ENCODE results near the gene AP3B2.

The AP3B2 gene

GRCh38 chr15:82710926-82711490 is 1.3 kb upstream of the AP3B2 start:
- TF ChIP-seq, protein P1, sequence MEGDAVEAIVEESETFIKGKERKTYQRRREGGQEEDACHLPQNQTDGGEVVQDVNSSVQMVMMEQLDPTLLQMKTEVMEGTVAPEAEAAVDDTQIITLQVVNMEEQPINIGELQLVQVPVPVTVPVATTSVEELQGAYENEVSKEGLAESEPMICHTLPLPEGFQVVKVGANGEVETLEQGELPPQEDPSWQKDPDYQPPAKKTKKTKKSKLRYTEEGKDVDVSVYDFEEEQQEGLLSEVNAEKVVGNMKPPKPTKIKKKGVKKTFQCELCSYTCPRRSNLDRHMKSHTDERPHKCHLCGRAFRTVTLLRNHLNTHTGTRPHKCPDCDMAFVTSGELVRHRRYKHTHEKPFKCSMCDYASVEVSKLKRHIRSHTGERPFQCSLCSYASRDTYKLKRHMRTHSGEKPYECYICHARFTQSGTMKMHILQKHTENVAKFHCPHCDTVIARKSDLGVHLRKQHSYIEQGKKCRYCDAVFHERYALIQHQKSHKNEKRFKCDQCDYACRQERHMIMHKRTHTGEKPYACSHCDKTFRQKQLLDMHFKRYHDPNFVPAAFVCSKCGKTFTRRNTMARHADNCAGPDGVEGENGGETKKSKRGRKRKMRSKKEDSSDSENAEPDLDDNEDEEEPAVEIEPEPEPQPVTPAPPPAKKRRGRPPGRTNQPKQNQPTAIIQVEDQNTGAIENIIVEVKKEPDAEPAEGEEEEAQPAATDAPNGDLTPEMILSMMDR (IDR thresholded peaks at IDR 0.05): no peak

DNA sequence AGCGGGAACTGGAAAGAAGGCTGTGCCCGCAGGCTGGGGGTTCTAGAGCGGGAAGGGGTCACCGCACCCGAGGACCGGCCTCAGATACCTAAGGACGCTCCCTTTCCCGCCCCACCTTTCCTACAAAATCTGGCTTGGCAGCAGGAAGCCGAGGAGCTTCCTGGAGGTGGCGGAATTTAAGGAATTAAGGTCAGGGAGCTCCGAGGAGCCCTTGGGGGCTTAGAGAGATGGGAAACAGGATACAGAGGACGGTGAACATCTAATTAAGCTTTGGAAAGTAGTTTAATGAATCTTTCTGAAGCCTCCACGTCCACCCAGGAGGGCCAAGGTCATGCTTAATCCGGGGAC is 507 bp upstream of the AP3B2 start:
- TF ChIP-seq, protein P1 (IDR thresholded peaks at IDR 0.05): no peak

DNA sequence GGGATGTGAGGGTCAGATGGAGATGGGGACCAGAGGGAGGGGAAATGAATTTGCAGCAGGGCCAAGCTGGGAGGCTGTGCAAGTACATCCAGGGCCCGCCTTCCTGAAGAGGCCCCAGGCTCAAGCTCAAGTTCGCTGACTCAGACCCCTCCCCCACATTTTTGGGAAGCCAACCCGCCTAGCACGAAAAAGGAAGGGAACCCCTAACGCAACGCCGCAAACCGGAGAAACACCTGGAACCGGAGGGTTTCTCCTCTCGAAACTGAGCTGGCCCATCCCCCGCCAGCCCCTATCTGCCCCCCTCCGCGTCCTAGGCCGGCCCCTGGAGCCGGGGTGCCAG is 624 bp downstream of the AP3B2 start:
- TF ChIP-seq, protein P1 (IDR thresholded peaks at IDR 0.05): no peak

- TF ChIP-seq, protein P1 (IDR thresholded peaks at IDR 0.05): no peak
These were observed 9.9 kb downstream of the AP3B2 start for GRCh38 chr15:82699726-82700125.

DNA sequence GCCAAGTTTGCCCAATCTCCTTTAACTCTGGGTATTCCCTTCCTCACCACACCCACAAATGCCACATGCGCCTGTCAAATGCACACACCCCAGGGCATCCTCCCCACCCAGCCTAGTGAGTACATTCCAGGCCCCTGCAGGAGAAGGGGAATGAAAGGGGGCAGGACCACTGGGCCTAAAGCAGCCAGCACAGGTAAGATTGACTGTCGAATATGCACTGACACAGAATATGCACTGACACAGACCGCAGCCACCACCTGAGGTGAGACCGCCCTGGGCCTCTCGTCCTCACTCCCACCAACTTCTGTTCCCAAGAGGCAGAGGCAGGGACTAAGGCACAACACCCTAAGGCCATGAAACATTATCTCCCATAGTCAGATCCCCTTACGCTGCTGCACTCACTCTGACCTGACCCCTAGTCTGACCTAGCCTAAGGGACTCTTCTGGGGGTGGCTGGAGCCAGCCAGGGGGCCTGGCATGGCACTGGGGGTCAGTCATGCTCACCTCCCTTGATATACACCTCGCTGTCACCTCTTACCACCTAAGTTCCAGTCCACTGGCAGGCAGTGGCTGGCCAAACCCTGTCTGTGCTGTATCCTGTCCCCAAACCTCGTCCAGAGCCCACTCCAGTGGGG is 10.8 kb downstream of the AP3B2 start:
- TF ChIP-seq, protein P1 (IDR thresholded peaks at IDR 0.05): no peak

- TF ChIP-seq, protein P1 (IDR thresholded peaks at IDR 0.05): no peak
These were observed 11.8 kb downstream of the AP3B2 start for GRCh38 chr15:82697735-82698407.

- TF ChIP-seq, protein P1 (IDR thresholded peaks at IDR 0.05): no peak
These were observed 17.5 kb downstream of the AP3B2 start for GRCh38 chr15:82692171-82692570.
